Panc1 (cell line): Measurements from ENCODE around the gene CCDC110. TPM values are rescaled to one million over a fixed set of nuclear protein-coding genes. Genes with fewer than 3 reads are reported as not detected.

Source experiments
- ATAC-seq: fragments of 200-7000 bp; cut with Tn5 transposase; 2 replicates; pipeline ENCODE4 v1.9.1; 2020; ENCODE audit warnings: mild to moderate bottlenecking, moderate library complexity
- BruUV-seq: library from RNA; stranded (reverse); fragments of 400-500 nt; replicated peaks from 2 replicates; lab custom pipeline; 2021; lab: Mats Ljungman, UMichigan
- CTCF ChIA-PET: fragments of 300-600 bp; sonication (Branson Sonifier 250); formaldehyde crosslinking; loops from one replicate; lab custom pipeline; 2022; ENCODE audit warnings: antibody characterized with exemption; lab: Charles Lee
- POLR2A ChIA-PET: fragments of 300-600 bp; sonication (Branson Sonifier 250); formaldehyde crosslinking; loops from one replicate; lab custom pipeline; 2022; ENCODE audit warnings: antibody characterized with exemption; lab: Charles Lee
- DNase-seq: peaks from one replicate; pipeline ENCODE4 v3.0.0-alpha.2; 2010; ENCODE audit warnings: low read depth, low spot score
- H3K27ac ChIP-seq: 2 replicates; pipeline ENCODE4 v1.5.1; 2011; ENCODE audit warnings: mild to moderate bottlenecking, low read length, inconsistent platforms
- H3K27me3 ChIP-seq: fragments of 200-500 bp; sonication (Bioruptor generic); 2 replicates; pipeline ENCODE4 v1.6.0; 2014; ENCODE audit warnings: low read length, inconsistent platforms; ENCODE audit not compliant: control insufficient read depth, insufficient read depth
- H3K36me3 ChIP-seq: fragments of 200-500 bp; sonication (Bioruptor generic); 2 replicates; pipeline ENCODE4 v1.5.1; 2014; ENCODE audit warnings: inconsistent platforms, mild to moderate bottlenecking, low read length, moderate library complexity; ENCODE audit not compliant: control insufficient read depth, insufficient read depth
- H3K4me1 ChIP-seq: 2 replicates; pipeline ENCODE4 v1.5.1; 2011; ENCODE audit warnings: inconsistent platforms, mild to moderate bottlenecking, low read length, moderate library complexity; ENCODE audit not compliant: control insufficient read depth, insufficient read depth
- H3K4me3 ChIP-seq, 2 experiments: 2 replicates each; pipeline ENCODE4 v1.5.1; 2011 to 2012; ENCODE audit warnings: low read depth in 2 of 2, low read length in 2 of 2, mild to moderate bottlenecking in 2 of 2, inconsistent platforms in 1 of 2, moderate library complexity in 1 of 2
- H3K9me3 ChIP-seq: fragments of 200-500 bp; sonication (Bioruptor generic); 2 replicates; pipeline ENCODE4 v1.5.1; 2014; ENCODE audit warnings: low read depth, mild to moderate bottlenecking, inconsistent platforms, low read length, moderate library complexity; ENCODE audit not compliant: control insufficient read depth, insufficient read depth
- POLR2AphosphoS5 ChIP-seq: IDR thresholded peaks from 2 replicates; pipeline ENCODE4 v1.6.1; 2012; ENCODE audit warnings: mild to moderate bottlenecking, low read depth, low read length, moderate library complexity
- SIN3A ChIP-seq: IDR thresholded peaks from 2 replicates; pipeline ENCODE4 v1.6.1; 2012; ENCODE audit warnings: low read depth, mild to moderate bottlenecking, low read length, moderate library complexity, borderline replicate concordance; ENCODE audit not compliant: insufficient read depth
- TCF7L2 ChIP-seq: IDR thresholded peaks from 2 replicates; pipeline ENCODE4 v1.6.1; 2011; ENCODE audit warnings: mild to moderate bottlenecking, low read depth, low read length, inconsistent platforms
- in situ Hi-C: cut with HindIII; loops from 2 replicates; pipeline ENCODE4 v1.10.0; 2016; ENCODE audit warnings: low sequenced_read_pairs, low pct_unique_long_range_greater_than_20kb
- intact Hi-C: fragments of 100-400 bp; cut with micrococcal nuclease; formaldehyde crosslinking; loops from one replicate; pipeline ENCODE4 v1.10.0; 2022; ENCODE audit not compliant: unreplicated experiment
- total RNA-seq: library from RNA; stranded (reverse); gene quantifications from one replicate; pipeline ENCODE4 v1.2.1, GENCODE V29; 2021; ENCODE audit not compliant: unreplicated experiment
- TF ChIP-seq, protein P1 (sequence below): fragments of 450-650 bp; IDR thresholded peaks from 2 replicates; pipeline ENCODE4 v1.5.1; 2017; ENCODE audit warnings: mild to moderate bottlenecking
- TF ChIP-seq, protein P2 (sequence below), 2 experiments: IDR thresholded peaks; 2 replicates each; pipeline ENCODE4 v1.6.1; 2011 to 2012; ENCODE audit warnings: low read depth in 2 of 2, control low read depth in 1 of 2, low read length in 1 of 2, mild to moderate bottlenecking in 1 of 2, moderate library complexity in 1 of 2; ENCODE audit not compliant: insufficient read depth in 1 of 2

The CCDC110 gene
- total RNA-seq, 1 experiment from 2014 or later, result 0.05 TPM

DNA sequence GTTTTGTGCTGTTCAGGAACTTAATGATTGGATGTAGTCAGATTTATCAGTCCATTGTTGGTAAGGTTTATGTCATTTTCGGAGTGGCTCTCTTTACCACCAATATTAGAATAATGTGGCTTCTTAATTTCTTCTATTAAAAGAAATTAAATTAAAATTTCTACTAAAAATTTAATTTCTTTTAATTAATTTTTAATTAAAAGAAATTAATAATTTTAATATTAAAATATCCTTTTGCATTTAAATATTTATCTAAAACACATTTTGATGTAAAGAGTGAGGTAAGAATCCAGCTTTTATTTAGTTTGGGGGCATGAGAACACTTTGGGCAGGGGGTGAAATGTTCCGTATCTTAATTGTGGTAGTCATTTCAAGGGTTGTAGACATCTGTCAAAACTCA, 30.1 kb downstream of the CCDC110 start:
- Histone ChIP-seq H3K36me3 (no peaks in the 10 kb centered on the region), H3K4me3 (no peak overlapping the region), H3K27ac (no peak overlapping the region), H3K9me3 (no peaks in the 10 kb centered on the region), H3K27me3 (no peaks in the 10 kb centered on the region), H3K4me1 (no peaks in the 10 kb centered on the region)
- intact Hi-C loops (no loop called here), in situ Hi-C loops (no loop called here)
- ATAC-seq, result no peak
- CTCF ChIA-PET, result no interaction called here
- TF ChIP-seq TCF7L2, result no peak
- POLR2A ChIA-PET, result interaction anchor here (0.6 kb wide), 1 partner anchor 48 kb away, joined by 9 read pairs; no protein-coding TSS in a partner anchor
- BruUV-seq, result no TSS peak
- DNase-seq, result no peak

DNA sequence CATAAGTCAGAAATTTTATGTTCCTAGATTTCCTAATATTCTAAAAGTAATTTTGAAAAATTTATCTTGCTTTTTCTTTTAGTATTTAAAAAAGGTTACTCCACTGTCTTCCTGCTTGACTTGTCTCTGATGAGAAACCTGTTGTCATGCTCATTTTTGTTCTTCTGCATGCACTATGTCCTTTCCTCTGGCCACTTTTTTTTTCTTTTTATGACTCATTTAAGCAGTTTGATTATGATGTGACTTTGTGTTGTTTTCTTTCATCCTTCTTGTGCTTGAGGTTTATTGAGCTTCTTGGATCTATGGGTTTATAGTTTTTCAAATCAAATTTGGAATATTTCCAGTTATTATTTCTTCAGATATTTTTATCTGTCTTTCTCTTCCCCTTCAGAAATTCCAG, 33.7 kb downstream of the CCDC110 start:
- Histone ChIP-seq H3K4me3 (no peak overlapping the region), H3K27me3 (no peaks in the 10 kb centered on the region), H3K27ac (no peak overlapping the region), H3K9me3 (no peaks in the 10 kb centered on the region), H3K36me3 (no peaks in the 10 kb centered on the region), H3K4me1 (no peaks in the 10 kb centered on the region)
- in situ Hi-C loops (no loop called here), intact Hi-C loops (no loop called here)
- no TSS peak for BruUV-seq
- POLR2A ChIA-PET, result no interaction called here
- no peak for TF ChIP-seq TCF7L2
- TF ChIP-seq, protein P1, sequence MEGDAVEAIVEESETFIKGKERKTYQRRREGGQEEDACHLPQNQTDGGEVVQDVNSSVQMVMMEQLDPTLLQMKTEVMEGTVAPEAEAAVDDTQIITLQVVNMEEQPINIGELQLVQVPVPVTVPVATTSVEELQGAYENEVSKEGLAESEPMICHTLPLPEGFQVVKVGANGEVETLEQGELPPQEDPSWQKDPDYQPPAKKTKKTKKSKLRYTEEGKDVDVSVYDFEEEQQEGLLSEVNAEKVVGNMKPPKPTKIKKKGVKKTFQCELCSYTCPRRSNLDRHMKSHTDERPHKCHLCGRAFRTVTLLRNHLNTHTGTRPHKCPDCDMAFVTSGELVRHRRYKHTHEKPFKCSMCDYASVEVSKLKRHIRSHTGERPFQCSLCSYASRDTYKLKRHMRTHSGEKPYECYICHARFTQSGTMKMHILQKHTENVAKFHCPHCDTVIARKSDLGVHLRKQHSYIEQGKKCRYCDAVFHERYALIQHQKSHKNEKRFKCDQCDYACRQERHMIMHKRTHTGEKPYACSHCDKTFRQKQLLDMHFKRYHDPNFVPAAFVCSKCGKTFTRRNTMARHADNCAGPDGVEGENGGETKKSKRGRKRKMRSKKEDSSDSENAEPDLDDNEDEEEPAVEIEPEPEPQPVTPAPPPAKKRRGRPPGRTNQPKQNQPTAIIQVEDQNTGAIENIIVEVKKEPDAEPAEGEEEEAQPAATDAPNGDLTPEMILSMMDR, result no peak
- TF ChIP-seq POLR2AphosphoS5, result no peak
- TF ChIP-seq, protein P2, sequence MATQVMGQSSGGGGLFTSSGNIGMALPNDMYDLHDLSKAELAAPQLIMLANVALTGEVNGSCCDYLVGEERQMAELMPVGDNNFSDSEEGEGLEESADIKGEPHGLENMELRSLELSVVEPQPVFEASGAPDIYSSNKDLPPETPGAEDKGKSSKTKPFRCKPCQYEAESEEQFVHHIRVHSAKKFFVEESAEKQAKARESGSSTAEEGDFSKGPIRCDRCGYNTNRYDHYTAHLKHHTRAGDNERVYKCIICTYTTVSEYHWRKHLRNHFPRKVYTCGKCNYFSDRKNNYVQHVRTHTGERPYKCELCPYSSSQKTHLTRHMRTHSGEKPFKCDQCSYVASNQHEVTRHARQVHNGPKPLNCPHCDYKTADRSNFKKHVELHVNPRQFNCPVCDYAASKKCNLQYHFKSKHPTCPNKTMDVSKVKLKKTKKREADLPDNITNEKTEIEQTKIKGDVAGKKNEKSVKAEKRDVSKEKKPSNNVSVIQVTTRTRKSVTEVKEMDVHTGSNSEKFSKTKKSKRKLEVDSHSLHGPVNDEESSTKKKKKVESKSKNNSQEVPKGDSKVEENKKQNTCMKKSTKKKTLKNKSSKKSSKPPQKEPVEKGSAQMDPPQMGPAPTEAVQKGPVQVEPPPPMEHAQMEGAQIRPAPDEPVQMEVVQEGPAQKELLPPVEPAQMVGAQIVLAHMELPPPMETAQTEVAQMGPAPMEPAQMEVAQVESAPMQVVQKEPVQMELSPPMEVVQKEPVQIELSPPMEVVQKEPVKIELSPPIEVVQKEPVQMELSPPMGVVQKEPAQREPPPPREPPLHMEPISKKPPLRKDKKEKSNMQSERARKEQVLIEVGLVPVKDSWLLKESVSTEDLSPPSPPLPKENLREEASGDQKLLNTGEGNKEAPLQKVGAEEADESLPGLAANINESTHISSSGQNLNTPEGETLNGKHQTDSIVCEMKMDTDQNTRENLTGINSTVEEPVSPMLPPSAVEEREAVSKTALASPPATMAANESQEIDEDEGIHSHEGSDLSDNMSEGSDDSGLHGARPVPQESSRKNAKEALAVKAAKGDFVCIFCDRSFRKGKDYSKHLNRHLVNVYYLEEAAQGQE (IDR thresholded peaks at IDR 0.05; ENCODE audit: insufficient read depth in 1 of 2, low read depth in 2 of 2, low read length in 1 of 2), result no peak
- no peak for TF ChIP-seq SIN3A
- DNase-seq (no peak), ATAC-seq (no peak)
- CTCF ChIA-PET, result no interaction called here

DNA sequence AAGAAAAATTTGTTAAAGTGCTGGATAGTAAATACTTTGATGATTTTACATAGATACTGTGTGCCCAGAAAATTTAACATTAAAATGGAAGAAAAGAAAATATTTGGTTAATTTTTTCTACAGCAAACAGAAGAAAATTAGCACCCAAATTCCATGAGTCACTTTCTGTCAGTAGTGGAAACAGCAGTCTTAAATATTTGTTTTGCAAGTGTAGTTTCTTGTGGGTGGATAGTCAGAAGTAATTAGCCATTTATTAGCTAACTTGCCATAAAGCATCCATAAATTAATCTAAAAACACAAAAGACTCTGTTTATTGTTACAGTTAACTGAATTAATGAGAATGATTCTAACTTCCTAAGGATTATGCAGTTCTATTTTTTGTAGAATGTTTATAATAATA, 36.1 kb downstream of the CCDC110 start:
- no peak for DNase-seq
- Histone ChIP-seq H3K4me1 (no peaks in the 10 kb centered on the region), H3K27ac (no peak overlapping the region), H3K36me3 (no peaks in the 10 kb centered on the region), H3K9me3 (no peaks in the 10 kb centered on the region), H3K27me3 (no peaks in the 10 kb centered on the region), H3K4me3 (no peak overlapping the region)
- TF ChIP-seq, protein P1, result no peak
- TF ChIP-seq, protein P2 (IDR thresholded peaks at IDR 0.05; ENCODE audit: insufficient read depth in 1 of 2, low read depth in 2 of 2, low read length in 1 of 2), result no peak
- no peak for TF ChIP-seq TCF7L2
- TF ChIP-seq SIN3A, result no peak
- TF ChIP-seq POLR2AphosphoS5, result no peak
- ATAC-seq, result no peak
- ChIA-PET CTCF (no interaction called here), POLR2A (no interaction called here)
- no TSS peak for BruUV-seq
- in situ Hi-C loops (no loop called here), intact Hi-C loops (no loop called here)
